NCI-H748 treated with DMSO at 0.1 percent for 48 hours (cell line): ENCODE measurements around the gene UBE2D3.

Experiments used
- DNase-seq: peaks from one replicate; lab custom pipeline; 2025; lab: John Stamatoyannopoulos, UW

Gene UBE2D3

DNA sequence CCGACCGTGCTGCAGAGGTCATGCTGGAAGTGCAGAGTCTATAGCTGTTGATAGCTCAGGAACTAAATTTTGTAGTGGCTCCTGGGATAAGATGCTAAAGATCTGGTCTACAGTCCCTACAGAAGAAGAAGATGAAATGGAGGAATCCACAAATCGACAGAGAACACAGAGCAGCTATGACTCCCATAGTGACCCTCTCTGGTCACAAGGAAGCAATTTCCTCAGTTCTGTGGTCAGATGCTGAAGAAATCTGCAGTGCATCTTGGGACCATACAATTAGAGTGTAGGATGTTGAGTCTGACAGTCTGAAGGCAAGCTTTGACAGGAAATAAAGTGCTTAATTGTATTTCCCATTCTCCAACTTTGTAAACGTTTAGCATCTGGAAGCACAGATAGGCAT is 75.4 kb downstream of the UBE2D3 start:
- DNase-seq: no peak
